GM12865 (cell line): ENCODE results near the gene GAB3.

Experiments
- DNase-seq: peaks from one replicate; pipeline ENCODE4 v3.0.0; 2010; ENCODE audit warnings: low read depth
- H3K4me3 ChIP-seq: 2 replicates; pipeline ENCODE4 v1.5.1; 2011; ENCODE audit warnings: mild to moderate bottlenecking, low read depth, low read length, control low read depth
- CTCF ChIP-seq: IDR thresholded peaks from 2 replicates; pipeline ENCODE4 v1.5.1; 2011; ENCODE audit warnings: low read length, control low read depth, low read depth, inconsistent platforms; ENCODE audit not compliant: insufficient read depth; ENCODE audit errors: missing control alignments

Gene GAB3

GRCh38 chrX:154791939-154792338 is 41.1 kb upstream of the GAB3 start:
- no peak overlapping the region for H3K4me3 ChIP-seq
- no peak for TF ChIP-seq CTCF
- no peak for DNase-seq

GRCh38 chrX:154791467-154791866 is 40.6 kb upstream of the GAB3 start:
- no peak overlapping the region for H3K4me3 ChIP-seq
- no peak for TF ChIP-seq CTCF
- DNase-seq = no peak

- DNase-seq = no peak
- no peak for TF ChIP-seq CTCF
- no peak overlapping the region for H3K4me3 ChIP-seq
Measured at GRCh38 chrX:154785716-154786115, 34.8 kb upstream of the GAB3 start.

GRCh38 chrX:154784149-154784995 is 33.5 kb upstream of the GAB3 start:
- H3K4me3 ChIP-seq = no peak overlapping the region
- no peak for DNase-seq
- TF ChIP-seq CTCF = no peak

- no peak overlapping the region for H3K4me3 ChIP-seq
- TF ChIP-seq CTCF = no peak
- no peak for DNase-seq
Measured at GRCh38 chrX:154780968-154781367, 30.1 kb upstream of the GAB3 start.

- no peak for TF ChIP-seq CTCF
- DNase-seq = no peak
- no peak overlapping the region for H3K4me3 ChIP-seq
Measured at GRCh38 chrX:154779261-154779660, 28.4 kb upstream of the GAB3 start.

GRCh38 chrX:154776753-154777152 is 25.9 kb upstream of the GAB3 start:
- no peak overlapping the region for H3K4me3 ChIP-seq
- TF ChIP-seq CTCF = no peak
- no peak for DNase-seq
